Adrenal gland (tissue), 5 donors: ENCODE results near the gene KDM4C.

Experiments used
- POLR2A ChIP-seq, 2 donors: fragments of 450-650 bp; IDR thresholded peaks; one replicate each; pipeline ENCODE4 v1.6.1; 2017; ENCODE audit warnings: antibody characterized with exemption in 2 of 2, mild to moderate bottlenecking in 2 of 2, moderate library complexity in 1 of 2
- TF ChIP-seq, protein P1 (sequence below), 6 experiments: fragments of 450-650 bp in 4 of 6; fragments of 200-600 bp in 2 of 6; sonication (generic) in 1 of 6; IDR thresholded peaks; 1 replicate in 5 of 6; 2 replicates in 1 of 6; pipeline versions ENCODE4 v1.5.1 to v1.8.0; 2016 to 2021; ENCODE audit warnings: antibody characterized with exemption in 6 of 6, mild to moderate bottlenecking in 2 of 6, moderate library complexity in 1 of 6
- donor health status: DM: no; HTN: no; CAD: no.

DNA sequence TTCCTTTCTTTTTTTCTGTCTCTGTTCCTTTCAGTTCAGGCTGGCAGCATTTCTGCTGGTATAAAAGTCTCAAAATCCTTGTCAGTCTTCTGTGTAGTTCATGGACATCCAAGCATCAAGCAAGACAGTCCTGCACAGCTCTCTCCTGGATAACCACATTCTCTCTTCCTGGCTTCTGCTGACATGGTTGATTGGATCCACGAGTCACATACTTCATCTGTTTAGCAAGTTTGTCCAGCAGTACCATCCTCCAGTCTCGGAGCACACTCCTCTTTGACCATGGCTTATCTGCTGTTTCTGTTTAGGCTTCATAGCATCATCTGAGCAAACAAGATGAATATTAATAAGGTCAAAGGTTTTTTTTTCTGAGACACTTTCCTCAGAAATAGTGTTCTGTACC lies 220.8 kb downstream of the KDM4C start:
- no peak for TF ChIP-seq POLR2A (IDR thresholded peaks at IDR 0.05)
- TF ChIP-seq, protein P1, sequence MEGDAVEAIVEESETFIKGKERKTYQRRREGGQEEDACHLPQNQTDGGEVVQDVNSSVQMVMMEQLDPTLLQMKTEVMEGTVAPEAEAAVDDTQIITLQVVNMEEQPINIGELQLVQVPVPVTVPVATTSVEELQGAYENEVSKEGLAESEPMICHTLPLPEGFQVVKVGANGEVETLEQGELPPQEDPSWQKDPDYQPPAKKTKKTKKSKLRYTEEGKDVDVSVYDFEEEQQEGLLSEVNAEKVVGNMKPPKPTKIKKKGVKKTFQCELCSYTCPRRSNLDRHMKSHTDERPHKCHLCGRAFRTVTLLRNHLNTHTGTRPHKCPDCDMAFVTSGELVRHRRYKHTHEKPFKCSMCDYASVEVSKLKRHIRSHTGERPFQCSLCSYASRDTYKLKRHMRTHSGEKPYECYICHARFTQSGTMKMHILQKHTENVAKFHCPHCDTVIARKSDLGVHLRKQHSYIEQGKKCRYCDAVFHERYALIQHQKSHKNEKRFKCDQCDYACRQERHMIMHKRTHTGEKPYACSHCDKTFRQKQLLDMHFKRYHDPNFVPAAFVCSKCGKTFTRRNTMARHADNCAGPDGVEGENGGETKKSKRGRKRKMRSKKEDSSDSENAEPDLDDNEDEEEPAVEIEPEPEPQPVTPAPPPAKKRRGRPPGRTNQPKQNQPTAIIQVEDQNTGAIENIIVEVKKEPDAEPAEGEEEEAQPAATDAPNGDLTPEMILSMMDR (IDR thresholded peaks at IDR 0.05): no peak
